Measurements from ENCODE around the gene RNF180.

GRCh38 chr5:64209353-64209752, 43.7 kb downstream of the RNF180 start:
- TF ChIP-seq, protein P1, sequence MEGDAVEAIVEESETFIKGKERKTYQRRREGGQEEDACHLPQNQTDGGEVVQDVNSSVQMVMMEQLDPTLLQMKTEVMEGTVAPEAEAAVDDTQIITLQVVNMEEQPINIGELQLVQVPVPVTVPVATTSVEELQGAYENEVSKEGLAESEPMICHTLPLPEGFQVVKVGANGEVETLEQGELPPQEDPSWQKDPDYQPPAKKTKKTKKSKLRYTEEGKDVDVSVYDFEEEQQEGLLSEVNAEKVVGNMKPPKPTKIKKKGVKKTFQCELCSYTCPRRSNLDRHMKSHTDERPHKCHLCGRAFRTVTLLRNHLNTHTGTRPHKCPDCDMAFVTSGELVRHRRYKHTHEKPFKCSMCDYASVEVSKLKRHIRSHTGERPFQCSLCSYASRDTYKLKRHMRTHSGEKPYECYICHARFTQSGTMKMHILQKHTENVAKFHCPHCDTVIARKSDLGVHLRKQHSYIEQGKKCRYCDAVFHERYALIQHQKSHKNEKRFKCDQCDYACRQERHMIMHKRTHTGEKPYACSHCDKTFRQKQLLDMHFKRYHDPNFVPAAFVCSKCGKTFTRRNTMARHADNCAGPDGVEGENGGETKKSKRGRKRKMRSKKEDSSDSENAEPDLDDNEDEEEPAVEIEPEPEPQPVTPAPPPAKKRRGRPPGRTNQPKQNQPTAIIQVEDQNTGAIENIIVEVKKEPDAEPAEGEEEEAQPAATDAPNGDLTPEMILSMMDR (conservative IDR thresholded peaks at IDR 0.05; ENCODE audit: low read length), result no peak
- TF ChIP-seq EZH2phosphoT487 (IDR thresholded peaks at IDR 0.05; ENCODE audit: borderline replicate concordance), result no peak

All from Loucy (cell line).